SIG-M5 treated with dmso at 0.1 percent for 504 hours (cell line): ENCODE data around the gene TMIGD3.
A peak's percentile ranks its signal among the peaks of the same experiment; 100 is the strongest.
"Not testable (repeated sequence)": the region's sequence is repeated elsewhere in the genome, so short reads cannot be mapped to it uniquely, and the experiment has no call there.

Source experiments
- DNase-seq: peaks from one replicate; lab custom pipeline; 2025; ENCODE audit not compliant: unreplicated experiment; lab: John Stamatoyannopoulos, UW

Gene TMIGD3

GRCh38 chr1:111503585-111504060 is at the start of gene TMIGD3, which contains the start of gene ADORA3:
TSS of gene TMIGD3 (minus strand) at chr1:111503633. CDS start at chr1:111503354, 279 bp downstream.
TSS of gene ADORA3 (minus strand) at chr1:111503633. CDS start at chr1:111503354, 279 bp downstream.
- peak; percentile 92 for DNase-seq

- no peak for DNase-seq
Observed at GRCh38 chr1:111553196-111553595, 49.8 kb upstream of the TMIGD3 start.

GRCh38 chr1:111552587-111552986 is 49.2 kb upstream of the TMIGD3 start:
- no peak for DNase-seq

DNA sequence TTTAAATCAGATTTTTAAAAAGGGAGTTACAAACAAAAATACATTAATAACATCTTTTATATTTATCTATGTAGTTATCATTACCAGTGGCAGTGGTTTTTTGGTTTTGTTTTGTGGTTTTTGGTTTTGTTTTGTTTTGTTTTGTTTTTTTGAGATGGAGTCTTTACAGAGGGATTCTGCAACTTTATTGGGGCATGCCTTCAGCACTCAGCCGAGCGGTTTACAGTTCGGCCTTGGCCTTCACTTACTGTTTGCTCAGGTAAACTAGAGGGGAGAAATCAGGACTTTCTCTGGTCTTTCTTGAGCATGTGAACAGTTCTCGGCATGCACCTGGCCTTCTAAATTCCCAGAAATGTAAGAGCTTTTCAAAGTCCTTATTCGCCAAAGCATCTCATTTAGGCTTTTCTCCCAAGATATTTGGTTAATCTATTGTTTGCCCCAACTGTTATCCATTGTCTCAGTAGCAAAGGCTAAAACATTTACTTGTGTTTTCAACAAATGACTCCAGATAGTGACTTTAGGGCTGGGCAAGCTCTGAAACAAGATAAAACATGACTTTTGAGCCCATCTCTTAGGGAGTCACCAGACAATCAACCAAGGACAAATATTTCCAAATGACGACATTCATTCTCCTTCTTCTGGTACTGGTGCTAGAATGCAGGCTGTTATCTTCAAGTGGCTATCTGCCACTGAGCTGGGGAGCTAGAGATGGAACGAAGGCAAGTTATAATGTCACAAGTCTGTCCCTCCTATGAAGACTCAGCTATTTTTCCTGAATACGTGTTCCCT is 48.4 kb upstream of the TMIGD3 start:
- DNase-seq, result no peak

GRCh38 chr1:111547786-111548185 is 44.4 kb upstream of the TMIGD3 start:
- not testable (repeated sequence) for DNase-seq

GRCh38 chr1:111542187-111542586 is 38.8 kb upstream of the TMIGD3 start:
- DNase-seq, result no peak

- no peak for DNase-seq
Observed at GRCh38 chr1:111541721-111542120, 38.3 kb upstream of the TMIGD3 start.

DNA sequence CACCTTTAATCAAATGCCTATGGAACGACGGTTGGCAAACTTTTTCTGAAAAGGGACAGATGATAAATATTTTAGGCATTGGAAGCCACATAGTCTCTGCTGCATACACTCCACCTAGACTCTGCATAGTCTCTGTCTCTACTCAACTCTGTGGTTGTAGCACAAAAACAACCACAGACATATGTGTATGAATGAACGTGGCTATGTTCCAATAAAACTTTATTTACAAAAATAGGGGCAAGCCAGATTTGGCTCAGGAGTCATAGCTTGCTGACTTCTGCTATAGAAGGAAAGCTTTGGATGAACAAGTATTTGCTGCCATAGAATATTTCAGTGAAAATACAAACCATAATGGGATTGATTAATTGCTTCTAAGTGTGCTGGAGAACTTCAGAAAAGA is 37.5 kb upstream of the TMIGD3 start:
- no peak for DNase-seq

DNA sequence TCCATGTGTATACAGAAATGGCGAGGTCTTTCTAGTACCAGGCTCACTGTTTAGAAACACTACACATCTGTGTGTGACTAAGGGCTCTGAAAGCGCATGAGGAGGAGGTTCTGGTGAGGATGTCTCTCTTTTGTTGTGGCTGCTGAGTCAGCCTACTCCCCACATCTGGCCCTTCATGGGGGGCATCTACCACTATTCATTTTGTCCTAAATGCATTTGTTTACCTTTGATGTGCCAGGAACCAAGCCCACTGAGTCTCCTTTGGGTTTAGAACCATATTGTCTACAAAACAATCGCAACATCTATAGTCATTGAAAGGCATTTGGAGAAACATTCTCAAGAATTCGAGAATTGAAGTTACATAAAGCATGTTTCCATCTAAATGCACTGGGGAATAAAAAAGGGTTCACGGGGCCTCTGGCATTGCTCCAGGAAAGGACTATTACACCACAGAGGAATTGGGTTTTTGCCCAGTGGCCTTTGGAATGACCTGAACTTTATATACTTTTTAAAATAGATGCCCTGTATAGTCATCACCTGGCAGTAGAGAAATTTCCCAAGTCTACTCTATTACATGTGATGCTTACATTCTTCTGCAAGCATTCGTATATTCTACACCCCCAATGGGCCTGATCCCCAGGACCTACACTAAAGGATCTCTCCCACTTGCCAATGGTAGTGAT is 35.1 kb upstream of the TMIGD3 start:
- DNase-seq, result no peak

GRCh38 chr1:111535256-111536191 is 32.1 kb upstream of the TMIGD3 start:
- no peak for DNase-seq

DNA sequence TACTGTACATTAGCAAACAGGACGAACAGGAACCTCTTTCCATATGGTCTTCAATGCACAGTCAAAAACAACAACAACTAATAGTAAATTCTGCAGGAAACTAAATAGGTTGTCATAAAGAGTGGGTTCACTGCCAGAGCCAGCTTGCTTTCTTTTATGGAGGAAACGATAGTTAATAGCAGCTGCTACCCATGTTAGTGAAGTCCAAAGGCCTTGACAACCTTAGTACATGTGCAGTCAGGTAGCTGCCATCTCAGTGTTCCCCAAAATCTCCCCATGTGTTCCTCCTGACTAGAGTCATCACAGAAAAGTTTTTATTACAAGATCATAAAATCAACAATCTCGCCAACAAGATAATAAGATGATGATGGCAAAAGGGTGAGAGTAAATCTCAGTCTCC is 16.6 kb upstream of the TMIGD3 start:
- DNase-seq, result no peak

DNA sequence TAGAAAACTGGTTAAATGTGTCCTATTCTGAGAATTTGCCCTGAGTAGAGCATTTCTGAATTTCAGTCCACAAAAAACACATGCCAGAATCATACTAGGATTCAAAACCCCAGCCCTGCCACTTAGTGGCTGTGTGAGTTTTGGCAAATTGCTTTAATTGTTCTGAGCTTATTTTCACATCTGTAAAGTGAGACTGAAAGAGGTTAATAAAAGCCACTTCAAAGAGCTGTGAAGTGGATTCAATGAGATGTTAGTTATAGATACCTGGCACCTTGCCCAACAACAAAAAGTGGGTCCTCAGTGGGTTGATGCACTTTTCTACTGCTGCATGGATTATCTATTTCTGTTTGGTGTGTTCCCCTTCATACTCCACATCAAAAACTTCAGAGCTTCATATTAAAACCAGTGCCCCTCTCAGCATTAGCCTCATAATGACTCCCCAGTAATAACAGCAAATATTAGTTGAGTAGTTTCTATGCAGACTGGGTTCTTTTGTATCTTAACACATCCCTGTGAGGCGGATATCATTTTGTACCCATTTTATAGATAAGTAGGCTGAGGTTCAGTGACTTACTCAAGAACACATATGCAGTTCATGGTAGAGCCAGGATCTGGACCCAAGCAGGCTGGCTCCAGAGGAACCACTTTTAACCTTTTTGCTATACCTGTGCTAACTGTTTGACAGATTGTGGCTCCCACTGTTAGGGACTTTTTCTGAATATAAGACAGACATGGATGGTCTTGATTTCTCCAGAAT is 14.2 kb upstream of the TMIGD3 start:
- no peak for DNase-seq

- DNase-seq, result no peak
Observed at GRCh38 chr1:111516005-111516535, 12.6 kb upstream of the TMIGD3 start.

GRCh38 chr1:111515291-111516004 is 12.0 kb upstream of the TMIGD3 start:
- DNase-seq, result no peak

DNA sequence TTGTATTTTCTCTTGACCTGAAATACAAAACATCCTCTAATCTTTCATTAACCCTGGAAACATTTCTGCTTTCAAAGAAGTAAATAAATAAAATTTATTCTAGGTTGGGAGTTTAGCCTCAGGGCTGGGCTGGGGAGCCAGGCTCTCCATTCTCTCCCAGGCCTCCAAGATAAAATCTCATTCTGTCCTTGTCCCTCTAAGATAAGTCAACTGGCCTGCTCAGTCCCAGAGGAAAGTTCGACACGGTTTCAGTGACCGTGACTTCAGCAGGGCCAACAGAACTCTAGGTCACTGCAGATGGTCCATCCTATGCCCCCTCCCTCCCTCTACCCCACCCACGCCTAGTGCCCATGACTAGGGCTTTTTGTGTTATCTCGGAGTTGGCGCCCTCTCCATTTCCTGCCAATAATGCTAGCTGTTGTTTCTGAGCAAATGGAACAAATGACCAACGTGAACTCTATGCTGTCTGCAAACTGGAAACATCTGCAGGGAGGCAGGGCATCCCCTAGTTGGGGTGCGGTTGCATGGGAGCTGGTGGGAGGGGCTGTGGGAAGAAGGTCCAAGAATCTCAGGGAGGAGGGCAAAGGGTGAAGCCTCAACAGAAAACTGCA is 10.1 kb upstream of the TMIGD3 start:
- no peak for DNase-seq

DNA sequence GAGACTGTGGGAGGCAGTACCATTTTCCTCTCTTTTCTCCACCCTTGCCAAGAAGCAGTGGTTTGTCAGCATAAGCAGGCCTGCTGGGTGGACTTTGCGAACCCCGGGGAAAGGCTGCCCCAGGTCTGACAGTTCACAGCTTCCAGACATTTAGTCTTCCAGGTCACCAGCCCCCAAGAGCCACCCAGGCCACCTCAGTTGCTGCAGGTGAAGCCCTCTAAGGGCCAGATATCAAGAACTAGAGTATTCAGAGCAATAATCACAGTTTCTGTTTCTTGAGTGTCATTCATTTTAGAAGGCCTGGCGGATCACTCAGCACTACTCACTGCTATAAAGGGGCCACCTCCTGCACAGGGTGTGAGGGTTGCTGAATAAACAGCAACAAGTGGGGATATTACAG is 9.5 kb upstream of the TMIGD3 start:
- no peak for DNase-seq

DNA sequence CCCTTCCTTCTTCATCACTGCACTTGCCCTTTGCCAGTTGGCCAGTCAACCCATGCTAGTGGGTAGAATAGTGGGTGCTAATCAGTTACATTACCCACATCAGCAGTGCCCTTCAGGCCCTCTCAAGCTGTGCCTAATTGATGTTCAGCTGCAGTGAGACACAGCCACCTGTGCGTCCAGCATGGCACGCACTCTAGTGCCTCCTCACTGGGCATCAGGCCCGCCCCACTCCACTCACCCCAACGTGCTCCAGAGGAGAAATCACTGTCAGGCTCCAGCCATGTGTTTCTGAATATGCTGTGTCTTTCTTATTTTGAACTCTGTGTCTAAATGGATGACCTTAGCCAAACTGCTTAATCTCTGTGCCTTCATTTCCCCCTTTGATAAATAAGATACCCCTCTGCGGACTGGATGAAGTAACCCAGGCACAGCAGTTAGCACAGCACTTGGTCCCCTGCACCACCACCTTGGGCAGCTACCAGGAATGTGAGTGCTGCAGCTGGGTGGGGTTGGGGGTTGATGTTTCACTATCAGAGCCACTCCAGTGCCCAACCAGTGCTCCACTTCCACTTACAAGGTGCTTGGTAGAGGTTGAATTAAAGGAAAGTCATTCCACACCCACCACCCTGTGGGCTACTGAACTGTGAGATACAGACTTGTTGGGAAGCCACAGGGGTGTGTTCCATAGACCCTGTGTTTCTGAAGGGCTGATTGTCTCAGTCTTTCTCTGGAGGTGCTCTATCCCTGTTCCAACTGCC is 8.9 kb upstream of the TMIGD3 start:
- DNase-seq, result no peak

DNA sequence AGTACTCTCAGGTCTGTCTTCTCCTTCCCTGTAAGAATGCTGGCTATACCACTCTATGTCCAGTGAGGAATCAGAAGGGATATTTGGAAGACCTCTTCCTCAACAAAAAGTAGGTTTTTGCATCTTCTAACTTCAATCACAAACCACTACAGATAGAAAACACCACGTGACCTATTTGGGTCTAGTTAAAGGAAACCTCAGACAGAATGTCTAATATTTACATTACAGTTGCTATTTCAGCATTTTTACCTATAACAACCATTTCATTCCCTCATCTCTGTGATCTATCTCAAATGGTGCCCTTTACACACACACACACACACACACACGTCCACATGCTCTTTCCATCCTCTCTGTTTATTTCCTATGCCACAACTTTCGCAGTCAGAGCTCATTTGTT is 7.9 kb upstream of the TMIGD3 start:
- DNase-seq, result no peak
